Neural progenitor cell (in vitro differentiated cells): ENCODE data around the gene FTH1. TPM values are rescaled to one million over a fixed set of nuclear protein-coding genes. Genes with fewer than 3 reads are reported as not detected.
A peak's percentile ranks its signal among the peaks of the same experiment; 100 is the strongest.

Experiments
- DNase-seq: peaks from one replicate; pipeline ENCODE4 v3.0.0-alpha.2; 2016; ENCODE audit warnings: low spot score
- H2AFZ ChIP-seq: fragments of 200-600 bp; sonication (generic); replicated peaks from 2 replicates; pipeline ENCODE4 v1.6.1; 2016; ENCODE audit warnings: antibody characterized with exemption
- H3F3A ChIP-seq: fragments of 200-600 bp; sonication (generic); 2 replicates; pipeline ENCODE4 v1.6.1; 2016; ENCODE audit warnings: antibody characterized with exemption, low read depth
- H3K27ac ChIP-seq: fragments of 200-600 bp; sonication (generic); 2 replicates; pipeline ENCODE4 v1.5.1; 2016; ENCODE audit warnings: mild to moderate bottlenecking
- H3K27me3 ChIP-seq: fragments of 200-600 bp; sonication (generic); 2 replicates; pipeline ENCODE4 v1.6.1; 2016; ENCODE audit warnings: mild to moderate bottlenecking, moderate library complexity
- H3K36me3 ChIP-seq: fragments of 200-600 bp; sonication (generic); 2 replicates; pipeline ENCODE4 v1.5.1; 2016
- H3K4me1 ChIP-seq: fragments of 200-600 bp; sonication (generic); 2 replicates; pipeline ENCODE4 v1.6.1; 2016; ENCODE audit warnings: mixed run types
- H3K4me2 ChIP-seq: fragments of 200-600 bp; sonication (generic); 2 replicates; pipeline ENCODE4 v1.6.1; 2016
- H3K4me3 ChIP-seq: fragments of 200-600 bp; sonication (generic); 2 replicates; pipeline ENCODE4 v1.5.1; 2016
- H3K79me2 ChIP-seq: fragments of 200-600 bp; sonication (generic); 2 replicates; pipeline ENCODE4 v1.6.1; 2016; ENCODE audit warnings: low read depth
- H3K9ac ChIP-seq: fragments of 200-600 bp; sonication (generic); 2 replicates; pipeline ENCODE4 v1.6.1; 2016
- H3K9me3 ChIP-seq: fragments of 200-600 bp; sonication (generic); 2 replicates; pipeline ENCODE4 v1.5.1; 2016; ENCODE audit warnings: low read depth
- H4K20me1 ChIP-seq: fragments of 200-600 bp; sonication (generic); 2 replicates; pipeline ENCODE4 v1.6.1; 2016; ENCODE audit warnings: low read depth
- H3K27ac Mint-ChIP-seq: 3 replicates; pipeline ENCODE4 v1.8.0; 2021; ENCODE audit warnings: mixed read lengths
- H3K27me3 Mint-ChIP-seq: 2 replicates; pipeline ENCODE4 v1.8.0; 2022; ENCODE audit warnings: low read depth, mild to moderate bottlenecking, inconsistent platforms, moderate library complexity, mixed read lengths; ENCODE audit not compliant: insufficient read depth
- H3K36me3 Mint-ChIP-seq: 3 replicates; pipeline ENCODE4 v1.8.0; 2021; ENCODE audit warnings: mixed read lengths
- H3K4me1 Mint-ChIP-seq: 3 replicates; pipeline ENCODE4 v1.8.0; 2021; ENCODE audit warnings: mixed read lengths
- H3K4me3 Mint-ChIP-seq: 3 replicates; pipeline ENCODE4 v1.8.0; 2021; ENCODE audit warnings: mild to moderate bottlenecking, moderate library complexity, mixed read lengths
- H3K9me3 Mint-ChIP-seq: 3 replicates; pipeline ENCODE4 v1.8.0; 2020; ENCODE audit warnings: mixed read lengths
- EZH2 ChIP-seq: fragments of 200-600 bp; sonication (generic); IDR thresholded peaks from 2 replicates; pipeline ENCODE4 v1.6.1; 2017; ENCODE audit warnings: antibody characterized with exemption, mild to moderate bottlenecking, moderate library complexity
- EZH2phosphoT487 ChIP-seq: fragments of 200-600 bp; sonication (generic); IDR thresholded peaks from 2 replicates; pipeline ENCODE4 v1.6.1; 2017; ENCODE audit warnings: antibody characterized with exemption
- total RNA-seq: library from RNA; depleted of rRNA; stranded (reverse); fragments of >200 nt; gene quantifications from 2 replicates; pipeline ENCODE4 v1.2.3, GENCODE V29; 2015; ENCODE audit warnings: low replicate concordance
- TF ChIP-seq, protein P1 (sequence below): fragments of 200-600 bp; sonication (generic); IDR thresholded peaks from 2 replicates; pipeline ENCODE4 v1.5.1; 2017; ENCODE audit warnings: antibody characterized with exemption, mild to moderate bottlenecking

Gene FTH1
- 649 and 846 TPM in 2 replicates for total RNA-seq

DNA sequence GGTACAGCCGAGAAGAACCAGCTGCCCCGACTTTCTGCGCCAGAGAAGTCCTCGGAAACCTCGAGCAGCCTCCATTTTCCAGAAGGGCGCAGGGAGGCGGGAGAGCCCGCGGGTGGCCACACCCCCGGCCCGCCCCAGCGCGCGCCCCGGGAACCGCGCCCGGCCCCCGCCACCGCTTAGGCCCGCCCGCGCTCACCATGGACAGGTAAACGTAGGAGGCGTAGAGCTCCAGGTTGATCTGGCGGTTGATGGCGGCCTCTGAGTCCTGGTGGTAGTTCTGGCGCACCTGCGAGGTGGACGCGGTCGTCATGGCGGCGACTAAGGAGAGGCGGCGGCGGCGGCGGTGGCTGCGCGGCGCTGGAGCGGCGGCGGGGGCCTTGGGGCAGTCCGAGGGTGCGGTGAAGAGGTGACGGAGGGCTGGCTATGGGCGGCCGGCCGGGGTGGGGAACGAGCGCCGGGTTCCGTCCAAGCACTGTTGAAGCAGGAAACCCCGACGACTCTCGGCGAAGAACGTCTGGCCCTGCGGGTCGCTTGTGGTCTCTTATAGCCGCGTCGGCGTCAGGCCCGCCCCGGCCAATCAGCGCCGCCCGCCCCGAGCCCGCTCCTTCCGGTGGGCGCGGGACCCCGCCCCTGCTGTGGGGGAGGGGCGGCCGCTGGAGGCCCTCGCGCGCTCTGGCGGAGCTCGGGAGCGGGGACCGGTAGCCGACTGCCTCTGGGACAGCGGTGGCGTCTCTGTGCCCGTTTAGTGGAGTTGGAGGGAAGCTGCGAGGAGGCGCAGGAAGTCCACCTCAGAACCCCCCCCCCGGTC is at the start of gene FTH1:
Gene FTH1 (minus strand): TSS at position 519 of the 808 bp plus-strand sequence. CDS start 209 bp downstream, at position 310.
- peaks cover 37% of the 10 kb centered on the region for H4K20me1 ChIP-seq
- H3K4me2 ChIP-seq = peak within 1 kb of the TSS; percentile 89
- peaks cover 11% of the 10 kb centered on the region for H3K27me3 Mint-ChIP-seq
- H3K36me3 Mint-ChIP-seq = peaks cover 28% of the 10 kb centered on the region
- H3K9me3 Mint-ChIP-seq = no peaks in the 10 kb centered on the region
- H2AFZ ChIP-seq = peak within 1 kb of the TSS; percentile 1
- peaks cover 50% of the 10 kb centered on the region for H3K79me2 ChIP-seq
- peaks cover 62% of the 10 kb centered on the region for H3F3A ChIP-seq
- no peaks in the 10 kb centered on the region for H3K27me3 ChIP-seq
- peak within 1 kb of the TSS; percentile 98 for H3K4me3 Mint-ChIP-seq
- peak within 1 kb of the TSS; percentile 81 for H3K27ac ChIP-seq
- peaks cover 28% of the 10 kb centered on the region for H3K4me1 ChIP-seq
- H3K9me3 ChIP-seq = no peaks in the 10 kb centered on the region
- peaks cover 14% of the 10 kb centered on the region for H3K36me3 ChIP-seq
- H3K4me3 ChIP-seq = peak within 1 kb of the TSS; percentile 95
- peak within 1 kb of the TSS; percentile 76 for H3K9ac ChIP-seq
- H3K4me1 Mint-ChIP-seq = peaks cover 43% of the 10 kb centered on the region
- DNase-seq = peak; percentile 97
- no peak for TF ChIP-seq EZH2
- TF ChIP-seq, protein P1, sequence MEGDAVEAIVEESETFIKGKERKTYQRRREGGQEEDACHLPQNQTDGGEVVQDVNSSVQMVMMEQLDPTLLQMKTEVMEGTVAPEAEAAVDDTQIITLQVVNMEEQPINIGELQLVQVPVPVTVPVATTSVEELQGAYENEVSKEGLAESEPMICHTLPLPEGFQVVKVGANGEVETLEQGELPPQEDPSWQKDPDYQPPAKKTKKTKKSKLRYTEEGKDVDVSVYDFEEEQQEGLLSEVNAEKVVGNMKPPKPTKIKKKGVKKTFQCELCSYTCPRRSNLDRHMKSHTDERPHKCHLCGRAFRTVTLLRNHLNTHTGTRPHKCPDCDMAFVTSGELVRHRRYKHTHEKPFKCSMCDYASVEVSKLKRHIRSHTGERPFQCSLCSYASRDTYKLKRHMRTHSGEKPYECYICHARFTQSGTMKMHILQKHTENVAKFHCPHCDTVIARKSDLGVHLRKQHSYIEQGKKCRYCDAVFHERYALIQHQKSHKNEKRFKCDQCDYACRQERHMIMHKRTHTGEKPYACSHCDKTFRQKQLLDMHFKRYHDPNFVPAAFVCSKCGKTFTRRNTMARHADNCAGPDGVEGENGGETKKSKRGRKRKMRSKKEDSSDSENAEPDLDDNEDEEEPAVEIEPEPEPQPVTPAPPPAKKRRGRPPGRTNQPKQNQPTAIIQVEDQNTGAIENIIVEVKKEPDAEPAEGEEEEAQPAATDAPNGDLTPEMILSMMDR = no peak
- no peak for TF ChIP-seq EZH2phosphoT487
- peak within 1 kb of the TSS; percentile 82 for H3K27ac Mint-ChIP-seq

DNA sequence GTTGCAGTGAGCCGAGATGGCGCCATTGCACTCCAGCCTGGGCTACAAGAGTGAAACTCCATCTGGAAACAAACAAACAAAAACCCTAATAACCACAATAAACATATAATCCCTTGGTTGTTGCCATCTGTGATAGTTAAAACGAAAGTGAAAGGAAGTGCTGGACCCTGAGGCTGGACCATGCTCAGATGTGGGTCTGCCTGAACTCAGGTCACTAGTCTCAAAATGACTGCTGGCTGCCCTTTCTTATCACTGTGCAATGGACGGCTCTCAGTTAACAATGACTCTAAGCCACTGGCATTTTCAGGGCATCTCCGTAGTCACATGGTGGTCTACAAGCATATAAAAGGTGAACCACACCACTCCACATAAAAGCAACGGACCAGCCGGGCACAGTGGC is 48.2 kb upstream of the FTH1 start:
- Mint-ChIP-seq H3K36me3 (no peaks in the 10 kb centered on the region), H3K27me3 (peaks cover 8% of the 10 kb centered on the region), H3K27ac (no peak overlapping the region), H3K4me1 (peaks cover 24% of the 10 kb centered on the region), H3K4me3 (no peak overlapping the region), H3K9me3 (peaks cover 11% of the 10 kb centered on the region)
- no peak overlapping the region for H3K27ac ChIP-seq
- no peak overlapping the region for H3K4me2 ChIP-seq
- TF ChIP-seq, protein P1 = no peak
- TF ChIP-seq EZH2phosphoT487 (no peak), EZH2 (no peak)
- H4K20me1 ChIP-seq = no peaks in the 10 kb centered on the region
- H2AFZ ChIP-seq = no peak overlapping the region
- H3K9ac ChIP-seq = no peak overlapping the region
- no peaks in the 10 kb centered on the region for H3K9me3 ChIP-seq
- no peaks in the 10 kb centered on the region for H3K27me3 ChIP-seq
- no peaks in the 10 kb centered on the region for H3F3A ChIP-seq
- H3K4me1 ChIP-seq = peaks cover 4% of the 10 kb centered on the region
- no peak for DNase-seq
- no peaks in the 10 kb centered on the region for H3K36me3 ChIP-seq
- no peak overlapping the region for H3K4me3 ChIP-seq
- H3K79me2 ChIP-seq = no peaks in the 10 kb centered on the region

DNA sequence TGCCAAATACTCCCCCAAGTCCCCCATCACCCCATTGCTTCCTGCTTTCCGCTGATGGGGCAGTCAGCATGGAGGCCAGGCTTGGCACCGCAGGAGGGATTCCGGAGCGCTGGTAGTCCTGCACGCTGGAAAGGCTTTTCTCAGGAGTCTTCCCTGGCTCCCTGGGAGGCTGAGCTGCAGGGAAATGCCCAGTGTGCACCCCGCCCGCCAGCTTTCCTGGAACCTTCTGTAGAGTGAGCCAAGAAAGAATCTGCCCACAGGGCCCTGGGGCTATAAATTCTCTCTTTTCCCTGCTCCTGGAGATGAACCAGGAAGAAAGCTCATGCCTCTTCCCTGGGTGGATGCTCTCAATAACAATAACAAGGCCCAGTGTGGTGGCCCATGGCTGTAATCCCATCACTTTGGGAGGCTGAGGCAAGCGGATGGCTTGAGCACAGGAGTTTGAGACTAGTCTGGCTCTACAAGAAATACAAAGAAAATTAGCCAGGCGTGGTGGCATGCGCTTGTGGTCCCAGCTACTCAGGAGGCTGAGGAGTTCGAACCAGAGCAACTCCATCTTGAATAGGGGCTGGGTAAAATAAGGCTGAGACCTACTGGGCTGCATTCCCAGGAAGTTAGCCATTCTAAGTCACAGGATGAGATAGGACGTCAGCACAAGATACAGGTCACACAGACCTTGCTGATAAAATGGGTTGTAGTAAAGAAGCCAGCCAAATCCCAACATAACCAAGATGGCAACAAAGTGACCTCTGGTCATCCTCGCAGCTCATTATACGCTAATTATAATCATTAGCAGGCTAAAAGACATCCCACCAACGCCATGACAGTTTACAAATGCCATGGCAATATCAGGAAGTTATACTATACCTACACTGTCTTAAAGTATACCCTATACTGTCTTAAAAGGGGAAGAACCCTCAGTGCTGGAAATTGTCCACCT is 46.4 kb upstream of the FTH1 start:
- H2AFZ ChIP-seq = no peak overlapping the region

More for the DNA sequence above, 46.4 kb upstream of the FTH1 start:
- H3K27me3 Mint-ChIP-seq = peaks cover 7% of the 10 kb centered on the region
- no peak overlapping the region for H3K4me3 Mint-ChIP-seq
- no peak overlapping the region for H3K27ac ChIP-seq
- no peak overlapping the region for H3K9ac ChIP-seq
- H3K27me3 ChIP-seq = no peaks in the 10 kb centered on the region
- H4K20me1 ChIP-seq = no peaks in the 10 kb centered on the region
- no peak for DNase-seq
- TF ChIP-seq EZH2phosphoT487 (no peak), EZH2 (no peak)
- TF ChIP-seq, protein P1 = no peak
- H3K4me2 ChIP-seq = no peak overlapping the region
- peaks cover 4% of the 10 kb centered on the region for H3K9me3 Mint-ChIP-seq
- H3K36me3 ChIP-seq = no peaks in the 10 kb centered on the region
- H3K27ac Mint-ChIP-seq = no peak overlapping the region
- peaks cover 20% of the 10 kb centered on the region for H3K4me1 Mint-ChIP-seq
- H3K4me3 ChIP-seq = no peak overlapping the region
- no peaks in the 10 kb centered on the region for H3K36me3 Mint-ChIP-seq
- no peaks in the 10 kb centered on the region for H3F3A ChIP-seq
- H3K9me3 ChIP-seq = no peaks in the 10 kb centered on the region
- H3K79me2 ChIP-seq = no peaks in the 10 kb centered on the region
- peaks cover 4% of the 10 kb centered on the region for H3K4me1 ChIP-seq
